SK-N-MC (cell line): ENCODE data around the gene ZNF691.
A peak's percentile ranks its signal among the peaks of the same experiment; 100 is the strongest.

ENCODE experiments used
- DNase-seq: peaks from one replicate; pipeline ENCODE4 v3.0.0-alpha.2; 2011; ENCODE audit warnings: low read depth, low spot score
- H3K27ac ChIP-seq: fragments of 200-600 bp; sonication (generic); 2 replicates; pipeline ENCODE4 v1.5.1; 2016; ENCODE audit warnings: mixed run types
- H3K36me3 ChIP-seq: fragments of 200-600 bp; sonication (generic); 2 replicates; pipeline ENCODE4 v1.6.1; 2017; ENCODE audit warnings: antibody characterized with exemption, low read length, mixed read lengths; ENCODE audit not compliant: insufficient read depth
- H3K4me3 ChIP-seq: fragments of 200-600 bp; sonication (generic); 2 replicates; pipeline ENCODE4 v1.5.1; 2016
- H3K9ac ChIP-seq: fragments of 200-600 bp; sonication (generic); 2 replicates; pipeline ENCODE4 v1.8.0; 2017; ENCODE audit warnings: mixed run types, mixed read lengths; ENCODE audit not compliant: insufficient read length
- H3K9me3 ChIP-seq: fragments of 200-600 bp; sonication (generic); 2 replicates; pipeline ENCODE4 v1.6.1; 2017; ENCODE audit warnings: low read depth, mild to moderate bottlenecking, antibody characterized with exemption, low read length, moderate library complexity, mixed read lengths
- EZH2 ChIP-seq: fragments of 200-600 bp; sonication (generic); IDR thresholded peaks from one replicate; pipeline ENCODE4 v1.6.1; 2017; ENCODE audit warnings: antibody characterized with exemption
- FOXP2 ChIP-seq: optimal IDR thresholded peaks from 2 replicates; pipeline ENCODE3; 2011; ENCODE audit warnings: mild to moderate bottlenecking, moderate library complexity; ENCODE audit not compliant: insufficient read depth; ENCODE audit errors: extremely low read length, control extremely low read depth
- POLR2AphosphoS5 ChIP-seq: IDR thresholded peaks from 2 replicates; pipeline ENCODE4 v1.6.1; 2012; ENCODE audit warnings: mild to moderate bottlenecking, low read depth, low read length, borderline replicate concordance

ZNF691 gene

DNA sequence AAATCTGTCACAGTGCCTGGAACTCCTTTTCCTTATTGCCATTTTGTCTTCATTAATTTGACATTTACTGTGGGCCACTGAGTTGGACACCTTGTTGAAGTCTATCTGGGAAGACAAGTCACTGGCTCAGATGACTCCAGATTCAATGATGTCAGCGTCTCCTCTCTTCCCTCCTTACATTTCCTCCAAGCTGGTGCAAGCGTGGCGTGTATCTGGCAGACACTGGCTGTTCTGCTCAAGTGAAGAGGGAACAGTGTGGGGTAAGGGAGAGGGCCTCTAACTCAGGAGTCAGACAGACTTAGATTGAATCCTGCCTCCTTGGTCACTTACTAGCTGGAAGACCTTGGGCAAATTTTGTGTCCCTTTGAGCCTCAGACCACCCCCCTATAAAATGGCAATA is 8.7 kb upstream of the ZNF691 start:
- TF ChIP-seq FOXP2 (no peak), POLR2AphosphoS5 (no peak), EZH2 (no peak)
- Histone ChIP-seq H3K36me3 (no peaks in the 10 kb centered on the region), H3K9ac (no peak overlapping the region), H3K27ac (no peak overlapping the region), H3K9me3 (no peaks in the 10 kb centered on the region), H3K4me3 (no peak overlapping the region)
- no peak for DNase-seq

DNA sequence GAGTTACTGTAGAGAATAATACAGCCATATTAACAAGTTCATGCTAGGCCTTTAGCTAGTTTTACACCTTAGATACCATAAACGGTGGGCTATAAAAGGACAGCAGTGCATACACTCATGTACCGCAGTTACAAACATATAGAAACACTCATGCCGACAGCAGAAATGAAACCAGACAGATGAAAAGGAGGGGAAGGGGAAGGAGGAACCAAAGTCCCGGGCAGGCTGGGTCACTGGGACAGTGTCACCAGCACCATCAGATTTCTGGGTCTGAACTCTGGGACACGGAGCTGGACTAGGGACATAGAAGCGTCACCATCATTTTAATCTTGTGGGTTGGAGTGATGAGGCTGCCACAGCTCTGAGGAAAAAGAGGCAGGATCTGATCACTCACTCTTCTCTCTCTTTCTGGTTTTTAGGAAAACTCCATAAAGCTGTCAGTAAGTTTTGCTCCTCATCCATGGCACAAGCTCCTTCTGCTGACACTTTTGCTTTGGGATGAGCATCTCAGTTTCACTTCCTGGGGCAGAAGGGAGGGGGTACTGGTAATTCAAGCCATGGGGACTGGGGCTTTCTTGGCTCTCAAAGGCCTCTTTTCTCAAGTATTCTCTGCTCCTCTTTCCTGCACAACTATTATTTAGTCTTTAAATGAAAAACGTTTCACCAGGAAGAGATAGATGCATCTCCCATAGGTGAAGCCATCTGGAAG is 7.8 kb upstream of the ZNF691 start:
- Histone ChIP-seq H3K4me3 (no peak overlapping the region), H3K9me3 (no peaks in the 10 kb centered on the region), H3K36me3 (no peaks in the 10 kb centered on the region), H3K9ac (no peak overlapping the region), H3K27ac (no peak overlapping the region)
- DNase-seq: no peak
- no peak for TF ChIP-seq EZH2
- TF ChIP-seq POLR2AphosphoS5: no peak
- TF ChIP-seq FOXP2: no peak

- no peak overlapping the region for H3K27ac ChIP-seq
- TF ChIP-seq FOXP2 (no peak), EZH2 (no peak), POLR2AphosphoS5 (no peak)
- no peak for DNase-seq
Observed at GRCh38 chr1:42841010-42841409, 5.4 kb upstream of the ZNF691 start.

DNA sequence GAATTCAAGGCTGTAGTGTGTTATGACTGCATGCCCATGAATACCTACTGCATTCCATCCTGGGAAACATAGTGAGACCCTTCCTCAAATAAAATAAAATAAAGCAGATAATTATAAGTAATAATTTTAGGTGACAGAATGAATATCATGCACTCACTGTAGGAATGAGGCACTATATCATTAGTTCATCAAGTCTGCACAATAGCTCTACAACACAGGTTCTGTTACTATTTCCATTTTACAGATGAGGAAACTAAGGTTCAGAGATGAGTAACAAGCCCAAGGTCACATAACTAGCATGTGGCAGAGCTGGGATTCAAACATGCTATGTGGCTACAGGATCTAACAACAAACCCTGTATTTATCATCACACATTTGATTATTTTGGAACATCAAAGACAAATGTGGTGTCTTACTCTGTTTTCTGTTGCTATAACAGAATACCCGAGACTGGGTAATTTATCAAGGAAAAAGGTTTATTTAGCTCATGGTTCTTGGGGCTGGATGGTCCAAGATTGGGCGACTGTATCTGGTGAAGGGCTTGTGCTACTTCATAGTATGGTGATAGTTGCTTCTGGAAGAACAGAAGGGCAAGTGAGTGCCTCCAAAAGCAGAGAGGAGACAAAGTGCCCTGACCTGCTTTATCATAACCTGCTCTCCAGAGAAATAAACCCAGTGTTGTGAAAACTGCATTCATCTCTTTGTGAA is 4.8 kb upstream of the ZNF691 start:
- H3K9ac ChIP-seq: no peak overlapping the region
- no peak overlapping the region for H3K4me3 ChIP-seq
- no peaks in the 10 kb centered on the region for H3K9me3 ChIP-seq
- no peak for TF ChIP-seq EZH2
- TF ChIP-seq POLR2AphosphoS5: no peak
- H3K36me3 ChIP-seq: no peaks in the 10 kb centered on the region
- no peak overlapping the region for H3K27ac ChIP-seq
- no peak for DNase-seq

More at GRCh38 chr1:42841010-42841409, 5.4 kb upstream of the ZNF691 start:
- Histone ChIP-seq H3K4me3 (no peak overlapping the region), H3K9ac (no peak overlapping the region), H3K9me3 (no peaks in the 10 kb centered on the region), H3K36me3 (no peaks in the 10 kb centered on the region)

DNA sequence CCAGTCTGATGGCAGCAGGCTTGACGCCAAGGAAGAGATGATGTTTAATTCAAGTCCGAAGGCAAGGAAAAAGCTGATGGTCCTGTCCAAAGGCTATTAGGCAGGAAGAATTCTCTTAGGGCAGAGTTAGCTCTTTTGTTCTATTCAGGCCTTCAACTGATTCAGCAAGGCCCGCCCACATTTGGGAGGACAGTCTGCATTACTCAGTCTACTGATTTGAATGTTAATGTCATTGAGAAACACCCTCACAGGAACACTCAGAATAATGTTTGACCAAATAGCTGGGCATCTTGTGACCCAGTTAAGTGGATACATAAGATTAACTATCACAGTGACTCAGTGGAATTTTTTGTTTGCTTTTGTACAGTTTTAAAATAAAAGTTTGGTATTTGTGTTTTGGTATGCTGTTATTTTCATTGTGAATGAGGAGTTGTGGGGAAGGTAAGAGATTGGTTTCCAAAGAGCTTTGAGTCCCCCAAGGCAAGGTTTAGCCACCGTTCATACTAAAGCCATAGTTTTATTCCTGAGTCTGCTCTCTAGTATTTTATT is 1.7 kb upstream of the ZNF691 start:
- TF ChIP-seq POLR2AphosphoS5 (no peak), EZH2 (no peak), FOXP2 (no peak)
- H3K4me3 ChIP-seq: no peak overlapping the region
- H3K9me3 ChIP-seq: no peaks in the 10 kb centered on the region
- H3K27ac ChIP-seq: no peak overlapping the region
- no peak for DNase-seq
- H3K36me3 ChIP-seq: peaks cover 8% of the 10 kb centered on the region
- no peak overlapping the region for H3K9ac ChIP-seq

DNA sequence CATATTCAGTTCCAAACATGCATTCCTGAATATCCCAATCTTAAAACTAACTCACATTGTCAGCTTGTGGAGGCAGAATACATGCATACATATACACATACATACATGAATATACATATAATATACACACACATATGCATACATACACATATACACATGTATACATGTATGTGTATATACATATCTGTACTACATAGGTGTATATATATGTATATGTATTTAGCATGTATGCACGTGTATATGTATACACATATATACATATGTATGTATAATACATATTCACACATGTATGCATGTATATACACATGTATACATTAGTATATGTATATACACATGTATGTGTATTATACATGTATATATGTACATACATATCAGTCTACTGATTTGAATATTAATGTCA is 1.2 kb upstream of the ZNF691 start:
- Histone ChIP-seq H3K27ac (no peak overlapping the region), H3K9me3 (no peaks in the 10 kb centered on the region), H3K36me3 (peaks cover 13% of the 10 kb centered on the region), H3K9ac (no peak overlapping the region), H3K4me3 (peak overlapping the region; percentile 83; the same call in 1 of the 2 replicates)
- no peak for DNase-seq
- TF ChIP-seq POLR2AphosphoS5 (no peak), FOXP2 (no peak), EZH2 (no peak)

- no peaks in the 10 kb centered on the region for H3K9me3 ChIP-seq
- H3K4me3 ChIP-seq: peak overlapping the region; percentile 83
- no peak for TF ChIP-seq EZH2
- no peak for TF ChIP-seq FOXP2
- no peak for TF ChIP-seq POLR2AphosphoS5
- H3K36me3 ChIP-seq: peaks cover 20% of the 10 kb centered on the region
- H3K9ac ChIP-seq: peak overlapping the region; percentile 69
- DNase-seq: no peak
- no peak overlapping the region for H3K27ac ChIP-seq
Observed at GRCh38 chr1:42845866-42846256, 552 bp upstream of the ZNF691 start.

DNA sequence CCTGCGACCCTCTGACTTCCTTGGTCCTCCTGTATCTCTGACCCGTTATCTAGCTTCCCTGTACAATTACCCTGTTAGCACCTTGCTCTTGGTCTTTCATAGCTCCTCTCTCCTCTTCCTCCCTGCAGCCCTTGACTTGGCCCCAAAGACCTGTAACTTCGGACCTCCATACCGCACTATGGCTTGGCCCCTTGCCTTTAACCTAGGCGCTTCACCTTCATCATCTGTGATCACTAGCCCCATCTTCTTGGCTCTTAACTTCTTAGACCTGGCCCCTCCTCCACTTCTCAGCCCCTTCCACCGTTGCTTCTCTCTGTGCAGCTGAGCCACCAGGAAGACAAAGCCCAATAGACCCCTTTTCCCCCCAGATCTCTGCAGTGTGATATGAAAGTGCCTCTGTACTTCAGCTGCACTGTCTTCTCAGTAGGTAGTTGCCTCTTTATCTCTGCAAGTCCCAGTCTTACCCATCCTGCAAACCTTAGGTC is 740 bp downstream of the ZNF691 start:
- DNase-seq: no peak
- no peak overlapping the region for H3K27ac ChIP-seq
- TF ChIP-seq POLR2AphosphoS5 (no peak), EZH2 (no peak), FOXP2 (no peak)
- H3K9ac ChIP-seq: peak overlapping the region; percentile 92
- no peaks in the 10 kb centered on the region for H3K9me3 ChIP-seq
- H3K4me3 ChIP-seq: peak overlapping the region; percentile 83
- peaks cover 31% of the 10 kb centered on the region for H3K36me3 ChIP-seq
